Adrenal gland (tissue), 12 donors: ENCODE measurements around the gene SMTNL2. TPM values are rescaled to one million over a fixed set of nuclear protein-coding genes. Genes with fewer than 3 reads are reported as not detected.

Source experiments
- DNase-seq, 7 donors: peaks; one replicate each; pipeline ENCODE4 v3.0.0-alpha.2; 2019 to 2020
- H3K27ac ChIP-seq, 5 donors: fragments of 200-600 bp; sonication (generic) in 4 of 5; 1 replicate in 3 of 5; 2 replicates in 2 of 5; pipeline versions ENCODE4 v1.5.1 to v1.8.0; 2016 to 2020; ENCODE audit warnings: mild to moderate bottlenecking in 1 of 5
- H3K27me3 ChIP-seq: fragments of 200-600 bp; 2 replicates; pipeline ENCODE4 v1.8.0; 2021
- H3K36me3 ChIP-seq, 2 donors: fragments of 200-600 bp; replicated peaks in 1 of 2; 1 replicate in 1 of 2; 2 replicates in 1 of 2; pipeline versions ENCODE4 v1.5.1 to v1.8.0; 2018 to 2022
- H3K4me1 ChIP-seq, 2 donors: fragments of 200-600 bp; replicated peaks in 1 of 2; 1 replicate in 1 of 2; 2 replicates in 1 of 2; pipeline versions ENCODE4 v1.5.1 to v1.8.0; 2018 to 2021
- H3K4me3 ChIP-seq, 4 donors: fragments of 200-600 bp; sonication (generic) in 3 of 4; one replicate each; pipeline ENCODE4 v1.5.1; 2016 to 2018
- H3K9me3 ChIP-seq, 3 donors: fragments of 200-600 bp; sonication (generic) in 1 of 3; replicated peaks in 1 of 3; 1 replicate in 2 of 3; 2 replicates in 1 of 3; pipeline versions ENCODE4 v1.5.1 to v1.8.0; 2016 to 2021
- POLR2A ChIP-seq, 2 donors: fragments of 450-650 bp; IDR thresholded peaks; one replicate each; pipeline ENCODE4 v1.6.1; 2017; ENCODE audit warnings: antibody characterized with exemption in 2 of 2, mild to moderate bottlenecking in 2 of 2, moderate library complexity in 1 of 2
- WGBS, 4 donors: extraction: QIAGEN DNeasy Blood & Tissue Kit in 2 of 4; methylation state at CpG; one replicate each; pipeline versions ENCODE4 v1.1.5 to v1.1.7; 2013 to 2017; 5-methylcytosine and 5-hydroxymethylcytosine counted together
- intact Hi-C, 2 donors: fragments of 100-400 bp; cut with DNase I; formaldehyde crosslinking; loops; one replicate each; pipeline versions ENCODE4 v1.14.1 to v1.15.0; 2022 to 2023
- polyA plus RNA-seq, 3 donors: library from polyadenylated mRNA; stranded (reverse); fragments of 200-250 nt in 2 of 3; fragments of 350-450 nt in 1 of 3; fragmentation: Illumina TruSeq in 1 of 3; extraction: RNeasy Lipid Tissue Mini Kit (QIAGEN cat#74804) in 1 of 3; gene quantifications; one replicate each; pipeline ENCODE4 v1.2.3, GENCODE V29; 2013 to 2014
- total RNA-seq, 9 donors: library from RNA; depleted of rRNA in 4 of 9; stranded (reverse); fragments of >200 nt in 4 of 9; fragments of 120-200 nt in 1 of 9; fragmentation: NEBNext Ultra II Directional in 1 of 9; extraction: Animal tissue kit (Norgen Biotek cat#: 25700) in 1 of 9; gene quantifications; one replicate each; pipeline versions ENCODE4 v1.1.0 to v1.2.4, GENCODE V29; 2013 to 2023
- TF ChIP-seq, protein P1 (sequence below), 6 experiments: fragments of 450-650 bp in 4 of 6; fragments of 200-600 bp in 2 of 6; sonication (generic) in 1 of 6; IDR thresholded peaks; 1 replicate in 5 of 6; 2 replicates in 1 of 6; pipeline versions ENCODE4 v1.5.1 to v1.8.0; 2016 to 2021; ENCODE audit warnings: antibody characterized with exemption in 6 of 6, mild to moderate bottlenecking in 2 of 6, moderate library complexity in 1 of 6
- donor health status: healthy with polysubstance abuse.
- donor health status: Bipolar disorder and iron deficiency.
- donor health status: DM: yes; HTN: yes; CAD: no.
- donor health status: DM: no; HTN: no; CAD: no.
- donor health status: DM: no; HTN: no; CAD: no.
- donor health status: DM: yes; HTN: yes; CAD: no.

Gene SMTNL2
- total and polyA plus RNA-seq, 12 donors = 0.11 to 0.94 (median 0.17) TPM; not detected in 5

GRCh38 chr17:4580291-4580690 lies 4.0 kb upstream of the SMTNL2 start:
- peaks cover 6 to 9% of the 10 kb centered on the region in 2 donors for H3K4me1 ChIP-seq
- H3K4me3 ChIP-seq = no peak overlapping the region
- peaks cover 35% of the 10 kb centered on the region for H3K27me3 ChIP-seq
- no peak overlapping the region for H3K27ac ChIP-seq
- intact Hi-C loops = no loop called here
- no peaks in the 10 kb centered on the region for H3K9me3 ChIP-seq
- 44 to 81% (median 52%) methylated on average over 3 to 7 of the region's 7 CpGs for WGBS, 4 donors
- no peak for TF ChIP-seq POLR2A (IDR thresholded peaks at IDR 0.05)
- TF ChIP-seq, protein P1, sequence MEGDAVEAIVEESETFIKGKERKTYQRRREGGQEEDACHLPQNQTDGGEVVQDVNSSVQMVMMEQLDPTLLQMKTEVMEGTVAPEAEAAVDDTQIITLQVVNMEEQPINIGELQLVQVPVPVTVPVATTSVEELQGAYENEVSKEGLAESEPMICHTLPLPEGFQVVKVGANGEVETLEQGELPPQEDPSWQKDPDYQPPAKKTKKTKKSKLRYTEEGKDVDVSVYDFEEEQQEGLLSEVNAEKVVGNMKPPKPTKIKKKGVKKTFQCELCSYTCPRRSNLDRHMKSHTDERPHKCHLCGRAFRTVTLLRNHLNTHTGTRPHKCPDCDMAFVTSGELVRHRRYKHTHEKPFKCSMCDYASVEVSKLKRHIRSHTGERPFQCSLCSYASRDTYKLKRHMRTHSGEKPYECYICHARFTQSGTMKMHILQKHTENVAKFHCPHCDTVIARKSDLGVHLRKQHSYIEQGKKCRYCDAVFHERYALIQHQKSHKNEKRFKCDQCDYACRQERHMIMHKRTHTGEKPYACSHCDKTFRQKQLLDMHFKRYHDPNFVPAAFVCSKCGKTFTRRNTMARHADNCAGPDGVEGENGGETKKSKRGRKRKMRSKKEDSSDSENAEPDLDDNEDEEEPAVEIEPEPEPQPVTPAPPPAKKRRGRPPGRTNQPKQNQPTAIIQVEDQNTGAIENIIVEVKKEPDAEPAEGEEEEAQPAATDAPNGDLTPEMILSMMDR (IDR thresholded peaks at IDR 0.05) = no peak
- H3K36me3 ChIP-seq = no peaks in the 10 kb centered on the region
- DNase-seq = no peak

- Histone ChIP-seq H3K4me1 (peaks cover 6 to 9% of the 10 kb centered on the region in 2 donors), H3K9me3 (no peaks in the 10 kb centered on the region), H3K27ac (no peak overlapping the region), H3K4me3 (no peak overlapping the region), H3K27me3 (peaks cover 35% of the 10 kb centered on the region), H3K36me3 (no peaks in the 10 kb centered on the region)
- intact Hi-C loops = no loop called here
- 56 to 62% (median 59%) methylated on average over 3 to 7 of the region's 7 CpGs for WGBS, 4 donors
- DNase-seq = no peak
- TF ChIP-seq POLR2A (IDR thresholded peaks at IDR 0.05) = no peak
- TF ChIP-seq, protein P1 (IDR thresholded peaks at IDR 0.05) = no peak
Measured at GRCh38 chr17:4582101-4582501, 2.2 kb upstream of the SMTNL2 start.

DNA sequence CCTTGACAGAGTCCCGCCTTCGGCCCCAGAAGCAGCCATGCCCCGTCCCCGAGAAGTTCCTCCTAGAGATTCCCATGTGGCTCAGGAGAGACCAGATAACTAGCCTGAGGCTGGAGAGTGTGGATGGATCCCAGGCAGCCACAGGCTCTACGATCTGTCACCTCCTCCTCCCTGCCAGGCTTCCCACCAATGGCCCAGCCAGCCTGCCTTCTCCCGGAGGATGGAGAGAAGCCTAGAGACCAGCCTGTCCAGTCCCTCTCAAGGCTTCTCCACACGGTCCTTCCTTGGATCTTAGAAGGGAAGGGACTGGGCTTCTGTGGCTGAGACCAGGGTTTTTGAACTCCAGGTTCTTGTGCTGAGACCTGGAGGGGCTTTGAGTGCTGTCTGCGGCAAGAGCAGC lies 1.6 kb upstream of the SMTNL2 start:
- WGBS, 4 donors = 76 to 82% (median 81%) methylated on average over 3 to 8 of the region's 8 CpGs
- DNase-seq = no peak
- intact Hi-C loops = no loop called here
- Histone ChIP-seq H3K36me3 (no peaks in the 10 kb centered on the region), H3K4me1 (peaks cover 6 to 9% of the 10 kb centered on the region in 2 donors), H3K27me3 (peaks cover 35% of the 10 kb centered on the region), H3K4me3 (no peak overlapping the region), H3K9me3 (no peaks in the 10 kb centered on the region), H3K27ac (no peak overlapping the region)
- TF ChIP-seq, protein P1 (IDR thresholded peaks at IDR 0.05) = no peak
- no peak for TF ChIP-seq POLR2A (IDR thresholded peaks at IDR 0.05)

- H3K27me3 ChIP-seq = peaks cover 35% of the 10 kb centered on the region
- H3K36me3 ChIP-seq = no peaks in the 10 kb centered on the region
- H3K9me3 ChIP-seq = no peaks in the 10 kb centered on the region
- 76 to 87% (median 80%) methylated on average over 2 to 3 of the region's 3 CpGs for WGBS, 4 donors
- no peak overlapping the region for H3K27ac ChIP-seq
- no peak for DNase-seq
- no peak overlapping the region for H3K4me3 ChIP-seq
- intact Hi-C loops = no loop called here
- no peak for TF ChIP-seq POLR2A (IDR thresholded peaks at IDR 0.05)
- TF ChIP-seq, protein P1 (IDR thresholded peaks at IDR 0.05) = no peak
- peaks cover 6 to 9% of the 10 kb centered on the region in 2 donors for H3K4me1 ChIP-seq
Measured at GRCh38 chr17:4583206-4583605, 1.1 kb upstream of the SMTNL2 start.
